Sigmoid colon (tissue), 7 donors: ENCODE data around the gene CFAP47. TPM values are rescaled to one million over a fixed set of nuclear protein-coding genes. Genes with fewer than 3 reads are reported as not detected.

Experiments
- DNase-seq: peaks from one replicate; pipeline ENCODE4 v3.0.0-alpha.2; 2019
- H3K27ac ChIP-seq, 4 donors: fragments of 200-600 bp; sonication (generic); one replicate each; pipeline ENCODE4 v1.5.1; 2016 to 2019; ENCODE audit warnings: mild to moderate bottlenecking in 1 of 4
- H3K27me3 ChIP-seq, 3 donors: fragments of 200-600 bp; sonication (generic); one replicate each; pipeline ENCODE4 v1.5.1; 2019; ENCODE audit warnings: mild to moderate bottlenecking in 1 of 3
- H3K36me3 ChIP-seq, 4 donors: fragments of 200-600 bp; sonication (generic); one replicate each; pipeline ENCODE4 v1.5.1; 2016 to 2019
- H3K4me1 ChIP-seq, 4 donors: fragments of 200-600 bp; sonication (generic); one replicate each; pipeline ENCODE4 v1.5.1; 2017 to 2019
- H3K4me3 ChIP-seq, 4 donors: fragments of 200-600 bp; sonication (generic); one replicate each; pipeline ENCODE4 v1.5.1; 2017 to 2019; ENCODE audit warnings: mild to moderate bottlenecking in 2 of 4, moderate library complexity in 1 of 4
- H3K9me3 ChIP-seq, 4 donors: fragments of 200-600 bp in 3 of 4; sonication (generic) in 3 of 4; one replicate each; pipeline versions ENCODE4 v1.5.1 to v1.6.1; 2013 to 2019
- EP300 ChIP-seq, 4 donors: sonication (generic); formaldehyde crosslinking; IDR thresholded peaks; one replicate each; pipeline ENCODE4 v1.6.1; 2017; ENCODE audit warnings: antibody characterized with exemption in 4 of 4
- POLR2A ChIP-seq, 2 donors: fragments of 450-650 bp; IDR thresholded peaks; one replicate each; pipeline ENCODE4 v1.6.1; 2016; ENCODE audit warnings: antibody characterized with exemption in 2 of 2, mild to moderate bottlenecking in 2 of 2, moderate library complexity in 2 of 2
- POLR2AphosphoS5 ChIP-seq, 4 donors: sonication (generic); formaldehyde crosslinking; IDR thresholded peaks; one replicate each; pipeline ENCODE4 v1.6.1; 2017; ENCODE audit warnings: antibody characterized with exemption in 4 of 4
- WGBS, 2 donors: extraction: QIAGEN DNeasy Blood & Tissue Kit; methylation state at CpG; one replicate each; pipeline ENCODE4 v1.1.7; 2013; 5-methylcytosine and 5-hydroxymethylcytosine counted together
- intact Hi-C: fragments of 100-400 bp; cut with DNase I; formaldehyde crosslinking; loops from one replicate; pipeline ENCODE4 v1.15.1; 2023
- polyA plus RNA-seq, 3 donors: library from polyadenylated mRNA; stranded (reverse); fragments of 200-250 nt; gene quantifications; one replicate each; pipeline ENCODE4 v1.2.3, GENCODE V29; 2013
- total RNA-seq, 4 donors: library from RNA; depleted of rRNA; stranded (reverse); fragments of >200 nt; gene quantifications; one replicate each; pipeline ENCODE4 v1.1.0, GENCODE V29; 2016
- TF ChIP-seq, protein P1 (sequence below), 4 experiments: fragments of 450-650 bp in 3 of 4; fragments of 200-600 bp in 1 of 4; IDR thresholded peaks; one replicate each; pipeline ENCODE4 v1.5.1; 2016 to 2019; ENCODE audit warnings: antibody characterized with exemption in 4 of 4, mild to moderate bottlenecking in 3 of 4, moderate library complexity in 2 of 4
- donor health status: healthy with polysubstance abuse.
- donor health status: Bipolar disorder and iron deficiency.
- donor health status: healthy.

The CFAP47 gene
- total and polyA plus RNA-seq, 7 donors: 0.14 to 0.71 TPM; not detected in 5

DNA sequence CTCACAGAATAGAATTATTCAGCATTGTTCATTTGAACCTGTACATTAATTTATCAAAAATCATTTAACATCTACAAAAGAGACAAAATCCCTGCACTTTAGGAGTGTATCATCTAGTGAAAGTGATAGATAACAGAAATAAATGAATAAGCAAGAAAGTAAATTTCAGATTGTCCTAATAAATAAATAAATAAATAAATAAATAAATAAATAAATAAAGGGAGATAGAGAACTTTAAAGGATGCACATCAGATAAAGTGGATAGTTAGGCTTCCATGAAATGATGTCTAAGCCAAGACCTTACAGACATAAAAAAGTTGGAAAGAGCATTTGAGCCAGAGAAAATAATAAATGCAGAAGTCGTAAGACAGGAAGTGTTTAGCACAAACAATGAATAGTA is 444.7 kb downstream of the CFAP47 start:
- intact Hi-C loops: no loop called here
- H3K4me3 ChIP-seq: no peak overlapping the region
- no peaks in the 10 kb centered on the region for H3K4me1 ChIP-seq
- DNase-seq: no peak
- H3K36me3 ChIP-seq: no peaks in the 10 kb centered on the region
- no peaks in the 10 kb centered on the region for H3K9me3 ChIP-seq
- no peaks in the 10 kb centered on the region for H3K27me3 ChIP-seq
- TF ChIP-seq EP300 (IDR thresholded peaks at IDR 0.05) (no peak), POLR2AphosphoS5 (IDR thresholded peaks at IDR 0.05) (no peak)
- TF ChIP-seq, protein P1, sequence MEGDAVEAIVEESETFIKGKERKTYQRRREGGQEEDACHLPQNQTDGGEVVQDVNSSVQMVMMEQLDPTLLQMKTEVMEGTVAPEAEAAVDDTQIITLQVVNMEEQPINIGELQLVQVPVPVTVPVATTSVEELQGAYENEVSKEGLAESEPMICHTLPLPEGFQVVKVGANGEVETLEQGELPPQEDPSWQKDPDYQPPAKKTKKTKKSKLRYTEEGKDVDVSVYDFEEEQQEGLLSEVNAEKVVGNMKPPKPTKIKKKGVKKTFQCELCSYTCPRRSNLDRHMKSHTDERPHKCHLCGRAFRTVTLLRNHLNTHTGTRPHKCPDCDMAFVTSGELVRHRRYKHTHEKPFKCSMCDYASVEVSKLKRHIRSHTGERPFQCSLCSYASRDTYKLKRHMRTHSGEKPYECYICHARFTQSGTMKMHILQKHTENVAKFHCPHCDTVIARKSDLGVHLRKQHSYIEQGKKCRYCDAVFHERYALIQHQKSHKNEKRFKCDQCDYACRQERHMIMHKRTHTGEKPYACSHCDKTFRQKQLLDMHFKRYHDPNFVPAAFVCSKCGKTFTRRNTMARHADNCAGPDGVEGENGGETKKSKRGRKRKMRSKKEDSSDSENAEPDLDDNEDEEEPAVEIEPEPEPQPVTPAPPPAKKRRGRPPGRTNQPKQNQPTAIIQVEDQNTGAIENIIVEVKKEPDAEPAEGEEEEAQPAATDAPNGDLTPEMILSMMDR (IDR thresholded peaks at IDR 0.05): no peak
- WGBS, 2 donors: 45 to 76% methylated on average over 1 of the region's 1 CpG
- no peak overlapping the region for H3K27ac ChIP-seq

DNA sequence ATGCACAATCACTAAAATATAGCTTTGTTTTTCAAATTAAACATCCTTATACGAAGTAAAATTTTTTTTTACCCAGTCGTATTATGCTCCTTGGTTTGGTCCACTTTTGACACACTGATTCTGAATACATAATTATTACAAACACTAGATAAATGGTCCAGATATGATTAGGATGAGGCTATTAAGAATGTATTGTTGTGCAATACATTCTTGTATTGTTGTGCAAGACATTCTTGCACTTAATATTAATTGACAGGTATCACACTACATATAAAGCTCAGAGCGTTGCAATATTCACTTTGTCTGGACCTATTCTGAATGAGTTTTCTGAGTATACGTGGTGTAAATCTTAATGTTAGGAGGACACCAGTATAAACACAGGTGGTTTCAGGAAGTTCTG is 464.0 kb downstream of the CFAP47 start:
- no peak overlapping the region for H3K4me3 ChIP-seq
- H3K27me3 ChIP-seq: no peaks in the 10 kb centered on the region
- 84 to 89% methylated on average over 4 of the region's 4 CpGs for WGBS, 2 donors
- no peaks in the 10 kb centered on the region for H3K4me1 ChIP-seq
- no peaks in the 10 kb centered on the region for H3K9me3 ChIP-seq
- no peak for DNase-seq
- no peak overlapping the region for H3K27ac ChIP-seq
- H3K36me3 ChIP-seq: no peaks in the 10 kb centered on the region
- TF ChIP-seq POLR2A (IDR thresholded peaks at IDR 0.05) (no peak), EP300 (IDR thresholded peaks at IDR 0.05) (no peak), POLR2AphosphoS5 (IDR thresholded peaks at IDR 0.05) (no peak)
- TF ChIP-seq, protein P1 (IDR thresholded peaks at IDR 0.05): no peak
- intact Hi-C loops: no loop called here

DNA sequence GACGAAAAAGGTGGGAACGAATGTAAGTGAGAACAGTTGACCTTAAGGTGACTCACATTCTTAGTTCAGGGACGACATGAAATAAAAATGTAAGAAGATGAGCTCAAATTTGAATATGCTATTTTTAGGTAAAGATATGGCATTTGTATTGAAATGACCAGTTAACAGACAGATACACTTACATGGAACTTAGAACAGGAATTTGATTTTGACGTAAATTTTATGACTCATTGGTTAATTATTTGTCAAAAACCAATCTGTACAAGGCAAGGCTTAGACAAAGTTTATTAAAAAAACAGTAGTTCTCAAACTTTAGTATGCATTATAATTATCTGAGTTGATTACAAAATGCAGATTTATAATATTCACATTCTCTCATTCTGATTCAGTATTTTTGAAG is 469.4 kb downstream of the CFAP47 start:
- Histone ChIP-seq H3K36me3 (no peaks in the 10 kb centered on the region), H3K9me3 (no peaks in the 10 kb centered on the region), H3K4me3 (no peak overlapping the region), H3K4me1 (no peaks in the 10 kb centered on the region), H3K27me3 (no peaks in the 10 kb centered on the region), H3K27ac (no peak overlapping the region)
- intact Hi-C loops: no loop called here
- 60 to 76% methylated on average over 4 of the region's 4 CpGs for WGBS, 2 donors
- no peak for TF ChIP-seq POLR2AphosphoS5 (IDR thresholded peaks at IDR 0.05)
- TF ChIP-seq, protein P1 (IDR thresholded peaks at IDR 0.05): no peak
- no peak for DNase-seq

DNA sequence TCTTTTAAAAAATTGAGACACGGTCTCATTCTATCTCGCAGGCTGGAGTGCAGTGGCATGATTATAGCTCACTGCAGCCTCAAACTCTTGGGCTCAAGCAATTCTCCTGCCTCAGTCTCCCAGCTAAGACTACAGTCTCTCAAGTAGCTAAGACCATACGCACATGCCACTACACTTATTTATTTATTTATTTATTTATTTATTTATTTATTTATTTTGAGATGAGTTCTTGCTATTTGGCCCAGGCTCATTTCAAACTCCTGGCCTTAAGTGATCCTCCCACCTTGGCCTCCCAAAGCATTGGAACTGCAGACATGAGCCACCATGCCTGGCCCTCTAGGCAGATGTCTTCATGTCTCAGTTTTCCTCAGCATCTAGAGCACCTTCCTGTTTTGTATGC is 482.2 kb downstream of the CFAP47 start:
- 95 to 97% methylated on average over 3 of the region's 3 CpGs for WGBS, 2 donors
- Histone ChIP-seq H3K4me1 (no peaks in the 10 kb centered on the region), H3K27me3 (no peaks in the 10 kb centered on the region), H3K9me3 (no peaks in the 10 kb centered on the region), H3K4me3 (no peak overlapping the region), H3K36me3 (no peaks in the 10 kb centered on the region), H3K27ac (no peak overlapping the region)
- intact Hi-C loops: no loop called here
- DNase-seq: no peak
- TF ChIP-seq EP300 (IDR thresholded peaks at IDR 0.05) (no peak), POLR2A (IDR thresholded peaks at IDR 0.05) (no peak), POLR2AphosphoS5 (IDR thresholded peaks at IDR 0.05) (no peak)
- TF ChIP-seq, protein P1 (IDR thresholded peaks at IDR 0.05): no peak

DNA sequence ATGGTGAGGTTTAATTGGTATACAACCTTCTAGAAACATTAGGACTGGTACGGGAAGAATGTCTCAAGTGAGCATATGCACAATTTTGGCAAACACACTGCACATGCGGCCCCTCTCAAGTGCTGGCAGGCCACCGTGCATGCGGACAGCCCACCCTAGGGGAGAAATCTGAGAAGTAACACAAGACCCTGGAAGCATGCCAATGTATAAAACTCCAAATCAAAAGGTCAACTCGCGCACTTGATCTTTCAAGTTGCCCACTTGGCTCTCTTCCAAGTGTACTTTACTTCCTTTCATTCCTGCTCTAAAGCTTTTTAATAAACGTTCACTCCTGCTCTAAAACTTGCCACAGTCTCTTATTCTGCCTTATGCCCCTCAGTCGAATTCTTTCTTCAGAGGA is 488.3 kb downstream of the CFAP47 start:
- no peaks in the 10 kb centered on the region for H3K4me1 ChIP-seq
- no peak overlapping the region for H3K27ac ChIP-seq
- H3K27me3 ChIP-seq: no peaks in the 10 kb centered on the region
- 48 to 68% methylated on average over 8 of the region's 8 CpGs for WGBS, 2 donors
- no peaks in the 10 kb centered on the region for H3K9me3 ChIP-seq
- no peak for TF ChIP-seq EP300 (IDR thresholded peaks at IDR 0.05)
- TF ChIP-seq, protein P1 (IDR thresholded peaks at IDR 0.05): no peak
- no peak for TF ChIP-seq POLR2AphosphoS5 (IDR thresholded peaks at IDR 0.05)
- no peak for TF ChIP-seq POLR2A (IDR thresholded peaks at IDR 0.05)
- H3K4me3 ChIP-seq: no peak overlapping the region
- intact Hi-C loops: no loop called here
- H3K36me3 ChIP-seq: no peaks in the 10 kb centered on the region
- no peak for DNase-seq
